ENCODE data around the gene MS4A12. TPM values are rescaled to one million over a fixed set of nuclear protein-coding genes. Genes with fewer than 3 reads are reported as not detected.
"Not testable (repeated sequence)": the region's sequence is repeated elsewhere in the genome, so short reads cannot be mapped to it uniquely, and the experiment has no call there.

Gene MS4A12
- total RNA-seq, 2 experiments from 2014 or later = 1.8 TPM; not detected in 1

- Histone ChIP-seq H2AFZ (ENCODE audit: low read length) (no peak overlapping the region), H3K4me2 (ENCODE audit: low read length) (no peak overlapping the region), H4K20me1 (ENCODE audit: insufficient read depth, low read length) (no peaks in the 10 kb centered on the region), H3K27ac (ENCODE audit: low read depth, low read length, poor library complexity, severe bottlenecking) (no peak overlapping the region), H3K9me2 (ENCODE audit: insufficient read depth, low read length) (no peaks in the 10 kb centered on the region), H3K79me2 (ENCODE audit: insufficient read depth, low read depth, low read length) (no peaks in the 10 kb centered on the region), H3K4me3 (ENCODE audit: low read depth, low read length, poor library complexity, severe bottlenecking) (no peak overlapping the region), H3K9me3 (ENCODE audit: low read length) (peaks cover 3% of the 10 kb centered on the region; the same call in 1 of the 2 replicates), H3K36me3 (ENCODE audit: insufficient read depth, low read length) (peaks cover 5% of the 10 kb centered on the region; the same call in 1 of the 2 replicates), H3K4me1 (ENCODE audit: insufficient read depth, low read length, poor library complexity, severe bottlenecking) (peaks cover 53% of the 10 kb centered on the region)
- intact Hi-C loops (cut with micrococcal nuclease; ENCODE audit: unreplicated experiment) = loop anchor here (2.0 kb wide), 1 partner anchor 71 kb away; no protein-coding TSS in a partner anchor
- no peak for DNase-seq (ENCODE audit: low spot score)
- CTCF ChIA-PET (ENCODE audit: unreplicated experiment) = no interaction called here
- POLR2A ChIA-PET = interaction anchor here (0.7 to 1.2 kb wide), 2 partner anchors 9 to 723 kb away, joined by 3 to 7 read pairs; no protein-coding TSS in a partner anchor
- no peak for TF ChIP-seq CTCF (conservative IDR thresholded peaks at IDR 0.05; ENCODE audit: low read length)
- TF ChIP-seq EZH2phosphoT487 (IDR thresholded peaks at IDR 0.05; ENCODE audit: borderline replicate concordance, low read depth, low read length) = no peak
- no TSS peak for BruUV-seq (replicated peaks)
These were observed 44.7 kb upstream of the MS4A12 start for GRCh38 chr11:60447846-60448245.

- H3K4me3 ChIP-seq (ENCODE audit: low read depth, low read length, poor library complexity, severe bottlenecking); BruUV-seq (replicated peaks); H3K79me2 ChIP-seq (ENCODE audit: insufficient read depth, low read depth, low read length); CTCF ChIA-PET (ENCODE audit: unreplicated experiment); POLR2A ChIA-PET; H4K20me1 ChIP-seq (ENCODE audit: insufficient read depth, low read length); intact Hi-C loops (cut with micrococcal nuclease; ENCODE audit: unreplicated experiment); H3K4me2 ChIP-seq (ENCODE audit: low read length); H2AFZ ChIP-seq (ENCODE audit: low read length); DNase-seq (ENCODE audit: low spot score); H3K27ac ChIP-seq (ENCODE audit: low read depth, low read length, poor library complexity, severe bottlenecking); H3K9me2 ChIP-seq (ENCODE audit: insufficient read depth, low read length): not testable (repeated sequence)
- H3K9me3 ChIP-seq (ENCODE audit: low read length) = peaks cover 12% of the 10 kb centered on the region; the same call in 1 of the 2 replicates
- H3K36me3 ChIP-seq (ENCODE audit: insufficient read depth, low read length) = peaks cover 12% of the 10 kb centered on the region
- peaks cover 56% of the 10 kb centered on the region for H3K4me1 ChIP-seq (ENCODE audit: insufficient read depth, low read length, poor library complexity, severe bottlenecking)
These were observed 41.4 kb upstream of the MS4A12 start for GRCh38 chr11:60451185-60451584.

- peak overlapping the region; percentile 100 for H3K27ac ChIP-seq (ENCODE audit: low read depth, low read length, poor library complexity, severe bottlenecking)
- CTCF ChIA-PET (ENCODE audit: unreplicated experiment) = no interaction called here
- BruUV-seq (replicated peaks) = no TSS peak
- TF ChIP-seq CTCF (conservative IDR thresholded peaks at IDR 0.05; ENCODE audit: low read length) (no peak), EZH2phosphoT487 (IDR thresholded peaks at IDR 0.05; ENCODE audit: borderline replicate concordance, low read depth, low read length) (no peak)
- peak overlapping the region; percentile 78 for H3K4me2 ChIP-seq (ENCODE audit: low read length)
- H3K4me3 ChIP-seq (ENCODE audit: low read depth, low read length, poor library complexity, severe bottlenecking) = peak overlapping the region; percentile 50
- H3K9me2 ChIP-seq (ENCODE audit: insufficient read depth, low read length) = no peaks in the 10 kb centered on the region
- H2AFZ ChIP-seq (ENCODE audit: low read length) = peak overlapping the region; percentile 72
- H3K9me3 ChIP-seq (ENCODE audit: low read length) = peaks cover 12% of the 10 kb centered on the region; the same call in 1 of the 2 replicates
- peaks cover 14% of the 10 kb centered on the region for H4K20me1 ChIP-seq (ENCODE audit: insufficient read depth, low read length)
- H3K79me2 ChIP-seq (ENCODE audit: insufficient read depth, low read depth, low read length) = peaks cover 36% of the 10 kb centered on the region
- intact Hi-C loops (cut with micrococcal nuclease; ENCODE audit: unreplicated experiment) = loop anchor here (2.0 kb wide), 1 partner anchor 1181 kb away; no protein-coding TSS in a partner anchor
- DNase-seq (ENCODE audit: low spot score) = peak; percentile 28
- POLR2A ChIA-PET = interaction anchor here (0.6 to 7.5 kb wide), 5 partner anchors 24 to 94 kb away, joined by 3 to 123 read pairs (median 30); partner anchors contain the start of gene MS4A7
- peaks cover 42% of the 10 kb centered on the region for H3K36me3 ChIP-seq (ENCODE audit: insufficient read depth, low read length)
- peaks cover 36% of the 10 kb centered on the region for H3K4me1 ChIP-seq (ENCODE audit: insufficient read depth, low read length, poor library complexity, severe bottlenecking)
These were observed 38.4 kb upstream of the MS4A12 start for GRCh38 chr11:60454212-60454611.
